Activated B cell treated with CpG ODN at 0.5 μM for 24 hours (primary cell): ENCODE results near the gene MAN1A1. TPM values are rescaled to one million over a fixed set of nuclear protein-coding genes. Genes with fewer than 3 reads are reported as not detected.

Experiments used
- ATAC-seq: fragments of 200-7000 bp; cut with Tn5 transposase; one replicate; pipeline ENCODE4 v1.10.0; 2021; ENCODE audit warnings: low read depth, mild to moderate bottlenecking, moderate library complexity
- CTCF ChIA-PET: fragments of 350-600 bp; sonication (Branson Sonifier 250); formaldehyde crosslinking; loops from one replicate; lab custom pipeline; 2021; ENCODE audit warnings: antibody characterized with exemption; lab: Charles Lee
- POLR2A ChIA-PET: fragments of 350-600 bp; sonication (Branson Sonifier 250); formaldehyde crosslinking; loops from one replicate; lab custom pipeline; 2021; ENCODE audit warnings: antibody characterized with exemption; lab: Charles Lee
- DNase-seq: peaks from one replicate; pipeline ENCODE4 v3.0.0; 2022
- H3K27ac Mint-ChIP-seq: one replicate; pipeline ENCODE4 v1.8.0; 2020; ENCODE audit warnings: mixed read lengths
- H3K27me3 Mint-ChIP-seq: one replicate; pipeline ENCODE4 v1.8.0; 2021; ENCODE audit warnings: mixed read lengths
- H3K36me3 Mint-ChIP-seq: one replicate; pipeline ENCODE4 v1.8.0; 2021; ENCODE audit warnings: low read depth, mixed read lengths
- H3K4me1 Mint-ChIP-seq: one replicate; pipeline ENCODE4 v1.8.0; 2021; ENCODE audit warnings: mixed read lengths
- H3K4me3 Mint-ChIP-seq: one replicate; pipeline ENCODE4 v1.8.0; 2020; ENCODE audit warnings: mild to moderate bottlenecking, mixed read lengths
- H3K9me3 Mint-ChIP-seq: one replicate; pipeline ENCODE4 v1.8.0; 2020; ENCODE audit warnings: mixed read lengths
- intact Hi-C: fragments of 100-400 bp; cut with micrococcal nuclease; formaldehyde crosslinking; loops from one replicate; pipeline ENCODE4 v1.15.1; 2024
- total RNA-seq: library from RNA; stranded (reverse); gene quantifications from 2 replicates; pipeline ENCODE4 v1.2.3, GENCODE V29; 2022
- TF ChIP-seq, protein P1 (sequence below): fragments of 200-600 bp; IDR thresholded peaks from one replicate; pipeline ENCODE4 v1.8.0; 2022; ENCODE audit warnings: antibody characterized with exemption, mild to moderate bottlenecking

The MAN1A1 gene
- total RNA-seq, 1 donor from 2014 or later: 18.1 TPM

- H3K36me3 Mint-ChIP-seq: peaks cover 1% of the 10 kb centered on the region
- peaks cover 44% of the 10 kb centered on the region for H3K4me1 Mint-ChIP-seq
- POLR2A ChIA-PET: no interaction called here
- intact Hi-C loops: no loop called here
- no peak overlapping the region for H3K4me3 Mint-ChIP-seq
- no peak for ATAC-seq
- TF ChIP-seq, protein P1, sequence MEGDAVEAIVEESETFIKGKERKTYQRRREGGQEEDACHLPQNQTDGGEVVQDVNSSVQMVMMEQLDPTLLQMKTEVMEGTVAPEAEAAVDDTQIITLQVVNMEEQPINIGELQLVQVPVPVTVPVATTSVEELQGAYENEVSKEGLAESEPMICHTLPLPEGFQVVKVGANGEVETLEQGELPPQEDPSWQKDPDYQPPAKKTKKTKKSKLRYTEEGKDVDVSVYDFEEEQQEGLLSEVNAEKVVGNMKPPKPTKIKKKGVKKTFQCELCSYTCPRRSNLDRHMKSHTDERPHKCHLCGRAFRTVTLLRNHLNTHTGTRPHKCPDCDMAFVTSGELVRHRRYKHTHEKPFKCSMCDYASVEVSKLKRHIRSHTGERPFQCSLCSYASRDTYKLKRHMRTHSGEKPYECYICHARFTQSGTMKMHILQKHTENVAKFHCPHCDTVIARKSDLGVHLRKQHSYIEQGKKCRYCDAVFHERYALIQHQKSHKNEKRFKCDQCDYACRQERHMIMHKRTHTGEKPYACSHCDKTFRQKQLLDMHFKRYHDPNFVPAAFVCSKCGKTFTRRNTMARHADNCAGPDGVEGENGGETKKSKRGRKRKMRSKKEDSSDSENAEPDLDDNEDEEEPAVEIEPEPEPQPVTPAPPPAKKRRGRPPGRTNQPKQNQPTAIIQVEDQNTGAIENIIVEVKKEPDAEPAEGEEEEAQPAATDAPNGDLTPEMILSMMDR: no peak
- no peak for DNase-seq
- no peak overlapping the region for H3K27ac Mint-ChIP-seq
- no peaks in the 10 kb centered on the region for H3K9me3 Mint-ChIP-seq
- CTCF ChIA-PET: no interaction called here
- no peaks in the 10 kb centered on the region for H3K27me3 Mint-ChIP-seq
These were observed 37.9 kb downstream of the MAN1A1 start for GRCh38 chr6:119311514-119312142.

- ATAC-seq (no peak), DNase-seq (no peak)
- H3K9me3 Mint-ChIP-seq: no peaks in the 10 kb centered on the region
- H3K36me3 Mint-ChIP-seq: peaks cover 8% of the 10 kb centered on the region
- peaks cover 40% of the 10 kb centered on the region for H3K4me1 Mint-ChIP-seq
- H3K27ac Mint-ChIP-seq: no peak overlapping the region
- POLR2A ChIA-PET: no interaction called here
- no peak overlapping the region for H3K4me3 Mint-ChIP-seq
- CTCF ChIA-PET: no interaction called here
- no peaks in the 10 kb centered on the region for H3K27me3 Mint-ChIP-seq
- intact Hi-C loops: no loop called here
- TF ChIP-seq, protein P1: no peak
These were observed 39.0 kb downstream of the MAN1A1 start for GRCh38 chr6:119310486-119311036.

GRCh38 chr6:119308991-119309657 lies 40.4 kb downstream of the MAN1A1 start:
- ChIA-PET POLR2A (no interaction called here), CTCF (no interaction called here)
- intact Hi-C loops: no loop called here
- DNase-seq (no peak), ATAC-seq (no peak)
- H3K36me3 Mint-ChIP-seq: peaks cover 11% of the 10 kb centered on the region
- H3K9me3 Mint-ChIP-seq: no peaks in the 10 kb centered on the region
- no peak overlapping the region for H3K27ac Mint-ChIP-seq
- TF ChIP-seq, protein P1: no peak
- H3K27me3 Mint-ChIP-seq: no peaks in the 10 kb centered on the region
- no peak overlapping the region for H3K4me3 Mint-ChIP-seq
- peaks cover 26% of the 10 kb centered on the region for H3K4me1 Mint-ChIP-seq

GRCh38 chr6:119308048-119308570 lies 41.5 kb downstream of the MAN1A1 start:
- ChIA-PET CTCF (no interaction called here), POLR2A (no interaction called here)
- H3K4me1 Mint-ChIP-seq: peaks cover 17% of the 10 kb centered on the region
- TF ChIP-seq, protein P1: no peak
- H3K9me3 Mint-ChIP-seq: no peaks in the 10 kb centered on the region
- H3K27ac Mint-ChIP-seq: no peak overlapping the region
- ATAC-seq (no peak), DNase-seq (no peak)
- H3K4me3 Mint-ChIP-seq: no peak overlapping the region
- H3K36me3 Mint-ChIP-seq: peaks cover 15% of the 10 kb centered on the region
- intact Hi-C loops: no loop called here
- no peaks in the 10 kb centered on the region for H3K27me3 Mint-ChIP-seq

DNA sequence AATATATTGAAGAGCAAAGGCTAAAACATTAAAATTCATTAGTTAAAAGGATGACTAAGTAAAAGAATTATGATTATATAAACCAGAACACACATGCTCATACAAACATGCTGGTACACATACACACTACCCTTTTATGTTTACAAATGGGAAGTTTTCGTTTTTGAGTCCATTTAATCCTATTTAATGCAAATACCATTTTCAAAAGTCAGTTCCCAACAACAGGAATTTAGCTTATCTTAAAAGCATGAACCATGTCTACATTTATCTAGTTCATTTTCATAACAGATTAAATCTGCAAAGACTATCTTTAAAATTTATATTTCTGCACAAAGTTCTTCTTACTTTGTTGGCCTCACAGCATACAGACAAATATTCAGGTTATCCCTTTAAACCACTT lies 42.5 kb downstream of the MAN1A1 start:
- intact Hi-C loops: no loop called here
- Mint-ChIP-seq H3K36me3 (peaks cover 15% of the 10 kb centered on the region), H3K4me3 (no peak overlapping the region), H3K9me3 (no peaks in the 10 kb centered on the region), H3K4me1 (peaks cover 11% of the 10 kb centered on the region), H3K27me3 (no peaks in the 10 kb centered on the region), H3K27ac (no peak overlapping the region)
- TF ChIP-seq, protein P1: no peak
- ChIA-PET POLR2A (no interaction called here), CTCF (no interaction called here)
- DNase-seq (no peak), ATAC-seq (no peak)
